HK-2 (cell line): ENCODE measurements around the gene NAALADL1.
A peak's percentile ranks its signal among the peaks of the same experiment; 100 is the strongest.

Experiments
- DNase-seq: peaks from one replicate; pipeline ENCODE4 v3.0.0-alpha.2; 2018; ENCODE audit not compliant: unreplicated experiment

The NAALADL1 gene, protein sequence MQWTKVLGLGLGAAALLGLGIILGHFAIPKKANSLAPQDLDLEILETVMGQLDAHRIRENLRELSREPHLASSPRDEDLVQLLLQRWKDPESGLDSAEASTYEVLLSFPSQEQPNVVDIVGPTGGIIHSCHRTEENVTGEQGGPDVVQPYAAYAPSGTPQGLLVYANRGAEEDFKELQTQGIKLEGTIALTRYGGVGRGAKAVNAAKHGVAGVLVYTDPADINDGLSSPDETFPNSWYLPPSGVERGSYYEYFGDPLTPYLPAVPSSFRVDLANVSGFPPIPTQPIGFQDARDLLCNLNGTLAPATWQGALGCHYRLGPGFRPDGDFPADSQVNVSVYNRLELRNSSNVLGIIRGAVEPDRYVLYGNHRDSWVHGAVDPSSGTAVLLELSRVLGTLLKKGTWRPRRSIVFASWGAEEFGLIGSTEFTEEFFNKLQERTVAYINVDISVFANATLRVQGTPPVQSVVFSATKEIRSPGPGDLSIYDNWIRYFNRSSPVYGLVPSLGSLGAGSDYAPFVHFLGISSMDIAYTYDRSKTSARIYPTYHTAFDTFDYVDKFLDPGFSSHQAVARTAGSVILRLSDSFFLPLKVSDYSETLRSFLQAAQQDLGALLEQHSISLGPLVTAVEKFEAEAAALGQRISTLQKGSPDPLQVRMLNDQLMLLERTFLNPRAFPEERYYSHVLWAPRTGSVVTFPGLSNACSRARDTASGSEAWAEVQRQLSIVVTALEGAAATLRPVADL

DNA sequence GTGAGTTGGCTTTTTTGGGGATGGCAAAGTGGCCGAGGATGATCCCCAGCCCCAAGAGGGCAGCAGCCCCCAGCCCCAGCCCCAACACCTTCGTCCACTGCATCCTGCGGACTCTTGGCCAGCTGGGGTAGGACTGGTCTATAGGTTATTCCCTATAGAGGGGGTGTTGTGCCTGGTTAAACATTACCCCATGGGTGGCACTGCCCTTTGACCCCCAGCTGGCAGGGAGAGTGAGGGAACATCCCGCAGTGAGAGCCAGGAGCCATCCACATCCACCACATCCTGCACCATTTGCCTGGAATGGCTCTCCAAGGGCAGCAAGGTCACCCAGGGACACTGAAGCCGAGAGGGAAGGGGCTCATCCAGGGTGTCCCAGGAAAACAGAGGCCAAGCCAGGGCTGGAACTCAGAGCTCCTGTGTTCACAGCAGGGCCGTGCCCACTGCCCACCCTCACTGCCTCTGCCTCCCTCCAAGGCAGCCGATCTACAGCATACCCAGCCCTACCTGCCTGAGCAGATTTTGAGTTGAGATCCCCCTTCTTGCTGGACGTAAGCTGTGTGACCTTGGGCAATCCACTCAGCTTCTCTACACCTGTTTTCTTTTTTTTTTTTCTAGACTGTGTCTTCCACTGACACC, at the start of gene NAALADL1:
NAALADL1 (minus strand) TSS at position 135 of the 636 bp plus-strand sequence; CDS start at position 103, 32 bp downstream.
- no peak for DNase-seq

DNA sequence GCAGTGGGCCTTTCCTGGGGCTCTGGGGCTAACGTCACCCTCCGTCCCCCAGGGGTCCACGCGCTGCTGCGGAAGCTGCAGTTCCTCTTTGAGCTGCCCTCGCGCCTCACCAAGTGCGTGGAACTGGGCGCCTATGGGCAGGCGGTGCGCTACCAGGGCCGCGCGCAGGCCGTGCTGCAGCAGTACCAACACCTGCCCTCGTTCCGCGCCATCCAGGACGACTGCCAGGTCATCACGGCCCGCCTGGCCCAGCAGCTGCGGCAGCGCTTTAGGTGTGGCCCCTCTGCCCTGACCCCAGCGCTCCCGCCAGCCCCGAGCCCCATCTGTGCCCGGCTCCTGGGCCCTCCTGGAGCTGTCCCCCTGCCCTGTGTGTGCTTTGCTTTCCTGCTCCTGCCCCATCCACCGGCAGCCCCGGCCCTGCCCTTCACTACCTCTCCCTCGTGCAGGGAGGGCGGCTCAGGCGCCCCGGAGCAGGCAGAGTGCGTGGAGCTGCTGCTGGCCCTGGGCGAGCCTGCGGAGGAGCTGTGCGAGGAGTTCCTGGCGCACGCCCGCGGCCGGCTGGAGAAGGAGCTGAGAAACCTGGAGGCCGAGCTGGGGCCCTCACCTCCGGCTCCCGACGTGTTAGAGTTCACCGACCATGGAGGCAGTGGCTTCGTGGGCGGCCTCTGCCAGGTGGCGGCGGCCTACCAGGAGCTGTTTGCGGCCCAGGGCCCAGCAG, 49.6 kb upstream of the NAALADL1 start:
- no peak for DNase-seq

DNA sequence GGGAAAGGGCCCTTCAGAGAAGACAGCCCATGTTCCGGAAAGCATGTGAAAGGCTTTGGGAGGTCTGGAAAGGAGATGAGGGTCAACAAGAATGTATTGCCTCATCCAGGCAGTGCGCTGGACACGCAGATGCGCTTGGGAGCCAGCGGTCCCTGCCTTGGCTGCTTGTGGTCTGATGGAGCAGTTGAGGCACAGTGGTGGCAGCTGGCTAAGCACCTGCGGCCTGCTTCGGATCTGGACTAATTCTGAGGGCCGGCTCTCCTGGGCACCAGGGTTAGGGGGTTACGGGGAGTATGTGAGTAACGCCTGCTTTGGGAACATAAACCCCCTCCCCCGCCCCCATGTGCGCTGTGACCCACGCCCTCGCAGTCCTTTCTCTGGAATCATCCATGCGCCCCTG, 48.7 kb upstream of the NAALADL1 start:
- DNase-seq: no peak

DNA sequence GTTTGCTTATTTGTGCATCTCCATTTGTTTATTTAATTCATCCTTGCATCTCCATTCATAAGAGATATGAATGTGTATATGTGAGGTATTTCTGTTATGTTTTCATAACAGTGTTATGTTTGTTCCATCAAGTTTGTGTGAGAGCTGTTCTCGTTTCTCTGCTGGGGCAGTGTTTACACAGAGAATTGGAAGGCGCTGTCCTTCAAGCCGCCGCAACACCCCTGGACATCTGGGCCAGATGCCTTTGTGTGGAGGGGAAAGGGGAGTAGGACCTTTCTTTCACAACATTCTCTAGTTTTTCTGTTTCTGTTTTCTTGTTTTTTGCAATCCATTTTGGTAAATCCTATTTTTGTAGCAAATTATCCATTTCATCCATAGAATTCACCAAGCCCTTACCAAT, 46.3 kb upstream of the NAALADL1 start:
- DNase-seq: no peak

DNA sequence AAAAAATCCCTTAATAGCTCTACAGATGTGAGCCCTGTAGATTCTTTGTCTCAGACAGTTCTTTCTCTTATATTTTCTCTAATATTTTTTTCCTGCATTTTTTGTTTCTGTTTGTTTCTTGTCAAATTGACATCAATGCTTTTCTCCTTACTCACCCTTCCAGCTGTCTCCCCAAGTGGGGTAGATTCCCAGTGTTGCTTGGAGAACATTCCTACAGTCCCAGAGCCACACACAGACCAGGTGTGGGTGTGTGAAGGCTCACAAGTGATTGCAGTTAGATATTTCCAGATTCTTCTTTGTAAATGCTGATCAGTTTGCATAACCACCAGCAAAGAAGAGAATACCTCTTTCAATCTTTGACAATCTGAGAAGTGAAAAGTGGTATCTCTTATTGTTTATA, 45.1 kb upstream of the NAALADL1 start:
- DNase-seq: no peak

DNA sequence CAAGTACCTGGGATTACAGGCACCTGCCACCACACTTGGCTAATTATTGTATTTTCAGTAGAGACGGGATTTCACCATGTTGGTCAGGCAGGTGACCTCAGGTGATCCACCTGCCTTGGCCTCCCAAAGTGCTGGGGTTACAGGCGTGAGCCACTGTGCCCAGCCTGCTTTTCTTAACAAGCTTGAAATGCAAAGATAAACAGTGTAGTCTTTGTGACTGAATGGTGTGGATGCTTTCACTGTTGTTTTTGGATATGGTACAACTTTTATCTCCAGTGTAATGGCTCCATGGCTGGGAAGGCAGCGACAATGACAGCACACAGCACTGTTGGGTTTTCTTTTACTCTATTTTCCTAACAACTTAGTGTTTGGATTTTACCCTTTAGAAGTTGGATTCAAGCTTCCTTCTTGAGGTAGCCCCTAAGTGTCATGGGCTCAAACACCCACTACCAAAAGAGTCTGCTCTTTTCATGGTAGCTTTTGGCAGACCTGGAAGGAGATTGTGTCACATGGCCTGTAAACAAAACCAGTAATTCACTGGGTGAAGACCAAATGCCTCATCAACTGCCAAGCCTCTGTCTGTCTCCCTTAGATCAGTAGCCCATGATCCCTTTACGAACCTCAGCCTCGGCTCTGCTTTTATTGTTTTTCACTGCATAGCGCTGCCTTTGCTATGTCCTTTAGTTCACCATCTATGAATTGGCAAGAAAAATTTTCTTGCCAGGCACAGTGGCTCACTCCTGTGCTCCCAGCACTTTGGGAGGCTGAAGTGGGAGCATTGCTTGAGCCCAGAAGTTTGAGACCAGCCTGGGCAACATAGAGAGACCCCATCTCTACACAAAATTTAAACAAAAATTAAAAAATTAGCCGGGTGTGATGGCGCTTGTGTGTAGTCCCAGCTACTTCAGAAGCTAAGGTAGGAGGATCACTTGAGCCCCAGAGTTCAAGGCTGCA, 44.1 kb upstream of the NAALADL1 start:
- DNase-seq: no peak

DNA sequence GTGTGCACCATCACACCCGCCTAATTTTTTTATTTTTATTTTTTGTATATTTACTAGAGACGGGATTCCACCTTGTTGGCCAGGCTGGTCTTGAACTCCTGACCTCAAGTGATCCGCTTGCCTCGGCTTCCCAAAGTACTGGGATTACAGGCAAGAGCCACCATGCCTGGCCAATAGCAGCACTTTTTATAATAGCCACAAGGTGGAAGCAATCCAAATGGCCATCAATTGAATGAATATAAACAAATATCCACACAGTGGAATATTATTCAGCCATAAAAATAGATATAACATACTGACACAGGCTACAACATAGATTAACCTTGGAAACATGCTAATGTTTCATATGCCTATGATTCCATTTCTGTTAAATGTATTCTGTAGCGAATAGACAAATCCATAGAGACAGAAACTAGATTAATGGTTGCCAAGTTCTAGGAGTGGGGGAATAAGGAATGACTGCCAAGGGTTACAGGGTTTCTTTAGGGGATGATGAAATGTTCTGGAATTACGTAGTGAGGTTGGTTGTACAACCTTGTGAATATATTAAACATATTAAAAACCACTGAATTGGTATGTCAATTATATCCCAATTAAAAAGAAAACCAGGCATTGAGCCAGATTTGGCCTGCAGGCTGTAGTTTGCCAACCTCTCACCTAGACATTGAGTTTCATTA, 42.5 kb upstream of the NAALADL1 start:
- no peak for DNase-seq

DNA sequence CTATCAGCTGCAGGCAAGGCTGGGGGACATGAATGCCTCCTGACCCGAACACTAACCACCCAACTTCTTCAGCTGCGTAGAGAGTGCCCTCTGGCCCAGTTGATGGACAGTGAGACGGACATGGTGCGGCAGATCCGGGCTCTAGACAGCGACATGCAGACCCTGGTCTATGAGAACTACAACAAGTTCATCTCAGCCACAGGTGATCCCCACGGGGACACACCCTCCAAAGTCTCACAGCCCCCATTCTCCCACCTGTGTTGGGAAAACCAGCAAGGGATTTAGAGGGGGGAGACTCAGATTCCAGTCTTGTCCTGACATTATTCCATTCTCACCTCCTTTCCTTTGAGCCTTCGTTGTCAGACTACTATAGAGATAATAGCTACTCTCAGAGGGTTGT, 38.6 kb upstream of the NAALADL1 start:
- no peak for DNase-seq

DNA sequence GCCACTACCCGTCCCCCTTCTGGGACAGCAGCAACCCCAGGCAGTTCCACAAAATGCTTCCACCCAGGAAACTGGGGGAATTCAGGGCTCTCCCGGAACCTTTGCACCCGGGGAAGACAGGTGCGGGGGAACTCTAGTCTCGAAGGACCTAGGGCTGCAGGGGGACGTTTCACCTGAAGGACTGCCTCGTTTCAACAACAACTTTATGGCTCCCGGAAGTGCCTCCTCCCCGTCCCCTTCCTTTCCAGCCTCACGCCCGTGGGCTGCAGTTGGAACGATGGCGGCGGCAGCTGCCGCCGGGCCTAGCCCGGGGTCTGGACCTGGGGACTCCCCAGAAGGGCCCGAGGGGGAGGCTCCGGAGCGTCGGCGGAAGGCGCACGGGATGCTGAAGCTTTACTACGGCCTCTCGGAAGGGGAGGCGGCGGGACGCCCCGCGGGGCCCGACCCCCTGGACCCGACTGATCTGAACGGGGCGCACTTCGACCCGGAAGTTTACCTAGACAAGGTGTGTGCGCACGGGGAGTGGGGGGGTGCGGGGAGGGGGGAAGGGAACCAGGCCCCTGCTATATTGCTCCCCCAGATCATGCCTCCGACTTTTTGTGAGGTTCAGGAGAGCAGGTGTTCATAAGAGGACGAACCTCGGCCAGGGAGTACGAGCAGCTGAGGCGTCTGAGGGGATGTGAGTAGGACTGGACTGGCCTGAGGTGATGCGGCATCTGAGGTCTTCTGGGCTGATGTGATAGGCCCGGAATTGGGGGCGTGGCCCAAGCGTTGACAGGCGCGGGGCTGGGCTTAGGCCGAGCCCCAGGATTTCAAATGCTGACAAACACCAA, 37.8 kb upstream of the NAALADL1 start, which contains the start of gene VPS51:
VPS51 (plus strand) TSS at position 241 of the 833 bp plus-strand sequence; CDS start at position 278, 37 bp downstream.
- peak; percentile 72 for DNase-seq

DNA sequence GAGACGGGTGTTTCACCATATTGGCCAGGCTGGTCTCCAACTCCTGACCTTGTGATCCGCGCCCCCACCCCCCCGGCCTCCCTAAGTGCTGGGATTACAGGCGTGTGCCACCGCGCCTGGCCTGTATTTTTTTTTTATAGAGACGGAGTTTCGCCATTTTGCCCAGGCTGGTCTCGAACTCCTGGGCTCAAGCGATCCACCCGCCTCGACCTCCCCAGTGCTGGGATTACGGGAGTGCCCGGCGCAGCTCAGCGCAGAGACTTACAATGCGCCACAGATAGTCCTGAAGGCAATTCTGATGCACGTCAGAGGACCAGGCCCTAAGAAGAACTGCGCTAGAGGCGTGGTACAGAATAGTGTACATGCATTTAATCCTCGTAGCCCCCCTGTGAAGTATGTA, 37.1 kb upstream of the NAALADL1 start:
- no peak for DNase-seq

DNA sequence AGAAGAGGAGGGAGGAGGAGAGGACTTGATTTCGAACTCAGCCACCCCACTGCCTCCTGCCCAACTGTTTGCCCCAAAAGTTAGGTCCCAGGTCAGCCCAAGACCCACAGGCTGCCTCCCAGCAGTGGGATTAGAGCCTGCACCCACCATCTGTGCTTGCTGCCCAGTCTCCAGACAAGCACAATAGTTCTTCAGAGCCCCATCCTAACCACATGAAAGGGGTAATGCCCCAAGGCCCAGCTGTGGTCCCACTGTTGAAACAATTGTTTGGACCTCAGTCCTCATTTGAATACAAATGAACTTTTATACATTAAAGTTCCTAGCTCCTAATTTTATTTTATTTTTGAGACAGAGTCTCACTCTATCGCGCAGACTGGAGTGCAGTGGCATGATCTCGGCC, 32.3 kb upstream of the NAALADL1 start:
- no peak for DNase-seq

DNA sequence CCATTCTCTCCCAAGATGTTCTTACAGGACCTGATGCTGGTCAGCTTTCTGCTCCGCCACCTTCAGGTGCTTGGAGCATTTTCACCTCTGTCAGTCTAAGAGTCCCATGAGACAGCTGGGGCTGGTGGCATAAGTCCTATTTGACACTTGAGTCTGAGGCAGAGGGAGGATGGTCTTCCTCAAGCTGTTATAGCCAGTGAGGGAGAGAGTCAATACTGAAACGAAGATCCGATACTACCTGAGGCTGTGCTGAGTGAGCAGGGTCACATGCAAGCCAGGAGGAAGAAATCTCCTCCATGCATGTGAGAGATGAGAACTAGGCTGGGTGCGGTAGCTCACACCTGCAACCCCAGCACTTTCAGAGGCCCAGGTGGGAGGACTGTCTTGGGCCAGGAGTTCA, 31.3 kb upstream of the NAALADL1 start:
- DNase-seq: no peak

DNA sequence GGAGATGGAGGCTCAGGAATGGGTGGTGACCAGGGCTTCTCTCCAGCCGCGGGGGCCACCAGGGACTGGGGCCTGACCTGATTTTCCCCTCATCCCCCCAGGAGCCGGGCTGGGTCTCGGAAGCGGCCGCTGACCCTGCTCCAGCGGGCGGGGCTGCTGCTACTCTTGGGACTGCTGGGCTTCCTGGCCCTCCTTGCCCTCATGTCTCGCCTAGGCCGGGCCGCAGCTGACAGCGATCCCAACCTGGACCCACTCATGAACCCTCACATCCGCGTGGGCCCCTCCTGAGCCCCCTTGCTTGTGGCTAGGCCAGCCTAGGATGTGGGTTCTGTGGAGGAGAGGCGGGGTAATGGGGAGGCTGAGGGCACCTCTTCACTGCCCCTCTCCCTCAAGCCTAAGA, 29.5 kb upstream of the NAALADL1 start:
- no peak for DNase-seq

DNA sequence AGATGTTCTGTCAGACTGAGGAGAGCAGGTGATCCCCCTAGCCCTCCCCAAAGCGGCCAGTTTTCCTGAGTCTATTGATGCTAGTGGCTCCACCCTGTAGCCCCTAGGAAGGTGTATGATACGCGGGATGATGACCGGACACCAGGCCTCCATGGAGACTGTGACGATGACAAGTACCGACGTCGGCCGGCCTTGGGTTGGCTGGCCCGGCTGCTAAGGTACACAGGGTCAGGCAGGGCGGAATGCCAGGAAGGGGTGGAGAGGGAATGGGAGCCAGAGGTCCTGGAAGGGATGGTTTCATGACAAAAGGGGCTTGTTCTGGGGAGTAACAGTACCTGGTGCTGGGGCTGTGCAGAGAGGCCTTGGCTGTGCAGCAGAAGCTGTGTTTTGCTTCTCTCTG, 28.9 kb upstream of the NAALADL1 start:
- DNase-seq: no peak

DNA sequence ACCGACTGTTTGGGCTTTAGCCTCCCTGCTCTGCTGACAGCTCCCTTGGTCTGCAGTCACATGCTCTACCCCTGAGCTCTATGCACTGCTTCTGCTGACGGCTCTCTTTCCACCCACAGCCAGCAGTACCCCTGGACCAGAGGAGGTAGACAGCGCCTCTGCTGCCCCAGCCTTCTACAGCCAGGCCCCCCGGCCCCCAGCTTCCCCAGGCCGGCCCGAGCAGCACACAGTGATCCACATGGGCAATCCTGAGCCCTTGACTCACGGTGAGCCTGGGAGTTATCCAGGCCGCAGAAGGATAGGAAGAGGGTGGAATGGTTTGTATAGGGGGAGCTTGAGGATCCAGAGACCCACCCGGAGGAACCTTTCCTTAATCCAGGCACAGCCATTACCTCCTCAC, 28.5 kb upstream of the NAALADL1 start:
- no peak for DNase-seq

DNA sequence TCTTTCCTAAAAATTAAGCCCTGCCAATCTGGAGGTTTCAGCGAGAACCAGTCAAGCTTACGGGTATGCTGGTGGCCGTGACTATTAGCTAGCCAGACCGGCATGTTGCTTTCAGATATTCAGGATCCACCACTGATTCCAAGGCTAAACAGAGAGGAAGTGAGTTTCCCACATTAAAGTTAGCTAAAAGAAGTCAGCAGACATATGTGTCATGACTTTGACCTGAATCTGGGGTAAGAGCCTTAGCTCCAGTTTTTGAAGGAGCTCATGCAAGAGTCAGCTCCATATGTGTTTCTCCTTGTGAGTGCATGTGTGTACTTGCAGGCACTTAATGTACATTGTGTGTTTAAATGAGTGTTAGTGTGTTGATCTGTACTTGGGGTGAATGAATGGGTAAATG, 27.1 kb upstream of the NAALADL1 start:
- DNase-seq: no peak

DNA sequence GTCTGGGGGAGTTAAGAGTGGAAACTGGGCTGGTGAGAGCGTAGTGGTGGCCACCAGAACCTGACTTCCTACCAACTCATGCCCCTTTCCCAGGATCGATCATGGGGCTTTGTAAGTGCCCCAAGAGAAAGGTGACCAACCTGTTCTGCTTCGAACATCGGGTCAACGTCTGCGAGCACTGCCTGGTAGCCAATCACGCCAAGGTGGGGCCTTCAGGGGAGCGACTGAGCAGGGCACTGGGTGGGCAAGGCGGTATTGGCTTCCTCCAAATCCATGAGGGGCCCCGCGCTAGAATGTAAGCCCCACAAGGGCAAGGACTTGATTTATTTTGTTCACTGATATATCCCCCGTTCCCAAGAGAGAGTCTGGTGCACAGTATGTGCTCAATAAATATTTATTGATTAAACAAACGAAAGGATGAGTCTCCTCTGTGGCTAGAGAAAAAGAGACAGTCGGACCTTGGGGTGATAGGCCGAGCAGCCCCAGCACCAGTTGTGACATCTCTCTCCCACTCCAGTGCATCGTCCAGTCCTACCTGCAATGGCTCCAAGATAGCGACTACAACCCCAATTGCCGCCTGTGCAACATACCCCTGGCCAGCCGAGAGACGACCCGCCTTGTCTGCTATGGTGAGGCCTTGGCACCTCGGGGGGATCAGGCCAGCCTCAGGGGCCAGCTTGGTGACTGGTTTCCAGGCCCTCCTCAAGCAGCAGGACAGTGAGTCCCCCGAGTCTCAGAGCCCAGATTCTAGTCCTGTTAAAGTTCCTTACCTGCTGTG, 26.4 kb upstream of the NAALADL1 start:
- no peak for DNase-seq

DNA sequence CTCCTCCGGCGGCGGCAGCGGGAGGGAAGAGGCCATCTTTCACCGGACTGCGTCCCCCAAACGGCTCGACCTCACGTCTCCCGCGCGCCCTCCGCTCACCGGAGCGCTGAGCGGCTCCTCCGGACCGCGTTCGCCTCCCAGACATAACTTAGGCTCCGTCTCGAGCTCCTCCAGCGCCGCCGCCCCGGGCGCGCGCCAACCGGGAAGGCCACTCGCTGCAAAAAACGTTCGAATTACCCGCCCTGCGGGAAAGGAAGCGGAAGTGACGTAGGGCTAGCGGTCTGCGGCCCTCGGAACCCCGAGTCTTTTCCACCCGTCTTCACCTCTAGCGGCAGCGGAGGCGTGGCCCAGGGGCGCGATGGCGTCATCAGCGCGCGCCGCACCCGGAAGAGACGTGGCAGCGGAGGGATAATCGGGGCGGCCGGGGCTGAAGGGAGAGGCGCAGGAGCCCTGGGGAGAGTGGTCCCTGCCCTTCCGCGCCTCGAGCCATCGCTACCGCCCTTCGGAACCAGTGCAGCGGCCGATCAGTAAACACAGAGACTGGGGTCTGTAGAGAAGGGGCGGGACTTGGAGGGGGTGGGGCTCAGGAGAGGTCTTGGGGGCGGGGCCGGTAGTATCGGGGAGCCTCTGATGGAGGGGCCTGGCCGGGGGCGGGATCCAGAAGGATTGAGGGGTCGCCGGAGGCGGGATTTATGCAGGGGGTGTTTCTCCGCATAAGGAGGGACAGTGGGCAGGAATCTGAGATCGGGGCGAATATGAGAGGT, 25.7 kb upstream of the NAALADL1 start, which contains the start of the genes CDCA5 and ZFPL1:
CDCA5 (minus strand) TSS at position 207 of the 764 bp plus-strand sequence; CDS start at position 145, 62 bp downstream.
ZFPL1 (plus strand) TSS at position 389 of the 764 bp plus-strand sequence. CDS start 477 bp downstream, outside the sequence.
- DNase-seq: peak; percentile 88
